ENCODE results near the gene MLN. TPM values are rescaled to one million over a fixed set of nuclear protein-coding genes. Genes with fewer than 3 reads are reported as not detected.

MLN gene
- total and polyA plus RNA-seq, 5 experiments from 2014 or later = not detected

- H3K27ac Mint-ChIP-seq = no peak overlapping the region
- DNase-seq (no peak), ATAC-seq (no peak)
- POLR2A ChIA-PET = interaction anchor here (1.1 kb wide), 1 partner anchor 27 kb away, joined by 3 read pairs; no protein-coding TSS in a partner anchor
- H3K36me3 Mint-ChIP-seq = no peaks in the 10 kb centered on the region
- H3K4me3 Mint-ChIP-seq = no peak overlapping the region
- H3K4me1 Mint-ChIP-seq = peaks cover 2 to 6% (median 5%) of the 10 kb centered on the region in 4 donors
- no peaks in the 10 kb centered on the region for H3K9me3 Mint-ChIP-seq
- peaks cover 0 to 10% (median 3%) of the 10 kb centered on the region in 5 donors for H3K27me3 Mint-ChIP-seq
Measured at GRCh38 chr6:33748841-33749240, 55.0 kb downstream of the MLN start.

- POLR2A ChIA-PET = no interaction called here
- Mint-ChIP-seq H3K4me1 (peaks cover 2 to 6% (median 5%) of the 10 kb centered on the region in 4 donors), H3K9me3 (no peaks in the 10 kb centered on the region), H3K27me3 (peaks cover 0 to 10% (median 6%) of the 10 kb centered on the region in 5 donors), H3K36me3 (no peaks in the 10 kb centered on the region), H3K27ac (peak overlapping the region in 1 of 10 donors; percentile 66), H3K4me3 (no peak overlapping the region)
- DNase-seq = no peak
- ATAC-seq = no peak
Measured at GRCh38 chr6:33747823-33748222, 56.0 kb downstream of the MLN start.

- peak within 1 kb of the TSS in 3 of 10 donors; percentile 32 to 79 (median 66) for H3K27ac Mint-ChIP-seq
- H3K36me3 Mint-ChIP-seq = no peaks in the 10 kb centered on the region
- no peak within 1 kb of the TSS for H3K4me3 Mint-ChIP-seq
- H3K4me1 Mint-ChIP-seq = peaks cover 2 to 6% (median 5%) of the 10 kb centered on the region in 4 donors
- no peak for DNase-seq
- POLR2A ChIA-PET = no interaction called here
- ATAC-seq = no peak
- no peaks in the 10 kb centered on the region for H3K9me3 Mint-ChIP-seq
- peaks cover 0 to 12% (median 9%) of the 10 kb centered on the region in 5 donors for H3K27me3 Mint-ChIP-seq
Measured at GRCh38 chr6:33746651-33747100, 57.1 kb downstream of the MLN start, which contains the start of gene IP6K3. Gene IP6K3 (minus strand): TSS chr6:33746905. CDS start chr6:33735476, 11,429 bp downstream.

- ATAC-seq = no peak
- POLR2A ChIA-PET = no interaction called here
- H3K9me3 Mint-ChIP-seq = no peaks in the 10 kb centered on the region
- H3K27ac Mint-ChIP-seq = peak overlapping the region in 1 of 10 donors; percentile 79
- peaks cover 2 to 6% (median 5%) of the 10 kb centered on the region in 4 donors for H3K4me1 Mint-ChIP-seq
- H3K27me3 Mint-ChIP-seq = peaks cover 0 to 12% (median 9%) of the 10 kb centered on the region in 5 donors
- H3K36me3 Mint-ChIP-seq = no peaks in the 10 kb centered on the region
- no peak for DNase-seq
- no peak overlapping the region for H3K4me3 Mint-ChIP-seq
Measured at GRCh38 chr6:33746036-33746600, 57.7 kb downstream of the MLN start.

GRCh38 chr6:33745548-33745947 is 58.3 kb downstream of the MLN start:
- H3K27ac Mint-ChIP-seq = peak overlapping the region in 1 of 10 donors; percentile 79
- no peaks in the 10 kb centered on the region for H3K9me3 Mint-ChIP-seq
- no peak for DNase-seq
- no peak overlapping the region for H3K4me3 Mint-ChIP-seq
- H3K4me1 Mint-ChIP-seq = peaks cover 2 to 6% (median 5%) of the 10 kb centered on the region in 4 donors
- peaks cover 0 to 12% (median 9%) of the 10 kb centered on the region in 5 donors for H3K27me3 Mint-ChIP-seq
- POLR2A ChIA-PET = no interaction called here
- no peaks in the 10 kb centered on the region for H3K36me3 Mint-ChIP-seq
- no peak for ATAC-seq

- Mint-ChIP-seq H3K4me3 (no peak overlapping the region), H3K9me3 (no peaks in the 10 kb centered on the region), H3K27ac (no peak overlapping the region), H3K4me1 (peaks cover 2 to 6% (median 5%) of the 10 kb centered on the region in 4 donors), H3K36me3 (no peaks in the 10 kb centered on the region), H3K27me3 (peaks cover 0 to 12% (median 9%) of the 10 kb centered on the region in 5 donors)
- DNase-seq (no peak), ATAC-seq (peak in 1 of 2 donors; percentile 12)
- POLR2A ChIA-PET = no interaction called here
Measured at GRCh38 chr6:33744895-33745546, 58.8 kb downstream of the MLN start.

Other genes with a start within 250 kb of the MLN start
- gene BAK1, start 223.7 kb downstream of the MLN start, total RNA-seq = 10 to 100 TPM; 16.3 to 16.5 TPM
- 10 to 100 TPM; 11.8 to 20.9 (median 13.2) TPM for gene BAK1, start 223.7 kb downstream of the MLN start, polyA plus RNA-seq
- gene ITPR3, start 182.7 kb downstream of the MLN start, total RNA-seq = 10 to 100 TPM; 44.3 to 46.2 TPM
- gene ITPR3, start 182.7 kb downstream of the MLN start, polyA plus RNA-seq = 1 to 10 TPM in 2 of 3 donors, under 1 TPM in 1; 0.98 to 4.9 (median 2.4) TPM
- gene UQCC2, start 92.3 kb downstream of the MLN start, total RNA-seq = 10 to 100 TPM; 23.3 to 24.7 TPM
- 10 to 100 TPM; 44.4 to 57.7 (median 56.2) TPM for gene UQCC2, start 92.3 kb downstream of the MLN start, polyA plus RNA-seq
- not detected for gene IP6K3, start 57.1 kb downstream of the MLN start, total RNA-seq
- not detected for gene IP6K3, start 57.1 kb downstream of the MLN start, polyA plus RNA-seq
- 100 to 1,000 TPM; 126 to 128 TPM for gene LEMD2, start 14.9 kb downstream of the MLN start, total RNA-seq
- gene LEMD2, start 14.9 kb downstream of the MLN start, polyA plus RNA-seq = 10 to 100 TPM; 24.6 to 43.9 (median 26.0) TPM

All from naive thymus-derived CD8-positive, alpha-beta T cell (primary cell).